Thymus (tissue), 11 donors: ENCODE results near the gene AK2. TPM values are rescaled to one million over a fixed set of nuclear protein-coding genes. Genes with fewer than 3 reads are reported as not detected.
"Not testable (repeated sequence)": the region's sequence is repeated elsewhere in the genome, so short reads cannot be mapped to it uniquely, and the experiment has no call there.

ENCODE experiments used
- DNase-seq, 9 donors: peaks; one replicate each; pipeline ENCODE4 v3.0.0-alpha.2; 2013; ENCODE audit warnings: low spot score in 9 of 9, low read depth in 6 of 9, missing footprints in 1 of 9
- H3K27ac ChIP-seq, 2 donors: one replicate each; pipeline ENCODE4 v1.5.1; 2013; ENCODE audit warnings: control low read depth in 1 of 2, low read depth in 1 of 2, low read length in 1 of 2, mild to moderate bottlenecking in 1 of 2, moderate library complexity in 1 of 2
- H3K27me3 ChIP-seq, 2 donors: one replicate each; pipeline ENCODE4 v1.5.1; 2013; ENCODE audit warnings: low read length in 1 of 2; ENCODE audit not compliant: control insufficient read depth in 2 of 2, insufficient read depth in 1 of 2
- H3K36me3 ChIP-seq, 2 donors: one replicate each; pipeline ENCODE4 v1.5.1; 2013; ENCODE audit warnings: low read length in 1 of 2, mild to moderate bottlenecking in 1 of 2, moderate library complexity in 1 of 2; ENCODE audit not compliant: control insufficient read depth in 2 of 2, insufficient read depth in 2 of 2
- H3K4me1 ChIP-seq, 2 donors: one replicate each; pipeline ENCODE4 v1.5.1; 2013; ENCODE audit warnings: low read length in 2 of 2; ENCODE audit not compliant: control insufficient read depth in 2 of 2, insufficient read depth in 2 of 2
- H3K4me3 ChIP-seq, 2 donors: one replicate each; pipeline ENCODE4 v1.5.1; 2013; ENCODE audit warnings: low read length in 2 of 2, control low read depth in 1 of 2, mild to moderate bottlenecking in 1 of 2
- H3K9me3 ChIP-seq, 2 donors: one replicate each; pipeline ENCODE4 v1.5.1; 2013; ENCODE audit warnings: low read length in 1 of 2, mild to moderate bottlenecking in 1 of 2; ENCODE audit not compliant: control insufficient read depth in 2 of 2, insufficient read depth in 1 of 2
- WGBS: extraction: QIAGEN DNeasy Blood & Tissue Kit; methylation state at CpG from one replicate; pipeline ENCODE4 v1.1.7; 2013; 5-methylcytosine and 5-hydroxymethylcytosine counted together
- polyA plus RNA-seq: library from polyadenylated mRNA; stranded (reverse); fragments of 200-250 nt; gene quantifications from one replicate; pipeline ENCODE4 v1.2.3, GENCODE V29; 2013
- total RNA-seq: library from RNA; stranded (reverse); fragments of 120-200 nt; gene quantifications from one replicate; pipeline ENCODE4 v1.2.4, GENCODE V29; 2013
- donor health status: healthy.

Gene AK2
- total and polyA plus RNA-seq, 2 donors, result 73.2 to 156 TPM

GRCh38 chr1:32980080-32980479 is 56.6 kb downstream of the AK2 start:
- H3K27me3 ChIP-seq, result no peaks in the 10 kb centered on the region
- no peak overlapping the region for H3K4me3 ChIP-seq
- no peak for DNase-seq
- no peaks in the 10 kb centered on the region for H3K9me3 ChIP-seq
- peaks cover 3 to 27% of the 10 kb centered on the region in 2 donors for H3K4me1 ChIP-seq
- no peak overlapping the region for H3K27ac ChIP-seq
- 98% methylated on average over 10 of the region's 10 CpGs for WGBS
- H3K36me3 ChIP-seq, result no peaks in the 10 kb centered on the region

GRCh38 chr1:32978854-32979253 is 57.8 kb downstream of the AK2 start:
- Histone ChIP-seq H3K27me3 (no peaks in the 10 kb centered on the region), H3K4me3 (no peak overlapping the region), H3K36me3 (no peaks in the 10 kb centered on the region), H3K4me1 (peaks cover 0 to 15% of the 10 kb centered on the region in 2 donors), H3K27ac (no peak overlapping the region), H3K9me3 (no peaks in the 10 kb centered on the region)
- 97% methylated on average over 4 of the region's 4 CpGs for WGBS
- no peak for DNase-seq

- no peak for DNase-seq
- peaks cover 6 to 7% of the 10 kb centered on the region in 2 donors for H3K27me3 ChIP-seq
- no peak overlapping the region for H3K4me3 ChIP-seq
- 93% methylated on average over 4 of the region's 4 CpGs for WGBS
- H3K9me3 ChIP-seq, result peaks cover 0 to 3% of the 10 kb centered on the region in 2 donors
- H3K36me3 ChIP-seq, result no peaks in the 10 kb centered on the region
- H3K4me1 ChIP-seq, result peaks cover 0 to 15% of the 10 kb centered on the region in 2 donors
- H3K27ac ChIP-seq, result no peak overlapping the region
Observed at GRCh38 chr1:32977546-32978087, 59.1 kb downstream of the AK2 start.

- not testable (repeated sequence) for H3K27ac ChIP-seq, H3K4me1 ChIP-seq, DNase-seq, H3K36me3 ChIP-seq, H3K9me3 ChIP-seq, H3K4me3 ChIP-seq
- peaks cover 14 to 28% of the 10 kb centered on the region in 2 donors for H3K27me3 ChIP-seq
- 97% methylated on average over 22 of the region's 30 CpGs for WGBS
Observed at GRCh38 chr1:32975055-32975454, 61.6 kb downstream of the AK2 start.

- H3K9me3 ChIP-seq, H3K4me3 ChIP-seq, H3K27ac ChIP-seq, H3K4me1 ChIP-seq, DNase-seq, H3K36me3 ChIP-seq: not testable (repeated sequence)
- WGBS, result 62% methylated on average over 4 of the region's 6 CpGs
- peaks cover 14 to 31% of the 10 kb centered on the region in 2 donors for H3K27me3 ChIP-seq
Observed at GRCh38 chr1:32973458-32973857, 63.2 kb downstream of the AK2 start.

GRCh38 chr1:32972814-32973428 is 63.8 kb downstream of the AK2 start:
- H3K36me3 ChIP-seq, result no peaks in the 10 kb centered on the region
- H3K4me1 ChIP-seq, result peaks cover 0 to 5% of the 10 kb centered on the region in 2 donors
- DNase-seq, result no peak
- peak overlapping the region in 1 of 2 donors; percentile 27 for H3K4me3 ChIP-seq
- peaks cover 14 to 32% of the 10 kb centered on the region in 2 donors for H3K27me3 ChIP-seq
- H3K27ac ChIP-seq, result no peak overlapping the region
- H3K9me3 ChIP-seq, result peaks cover 0 to 3% of the 10 kb centered on the region in 2 donors
- 4% methylated on average over 58 of the region's 58 CpGs for WGBS

- Histone ChIP-seq H3K27ac (no peak overlapping the region), H3K4me3 (no peak overlapping the region), H3K9me3 (peaks cover 0 to 3% of the 10 kb centered on the region in 2 donors), H3K36me3 (no peaks in the 10 kb centered on the region), H3K4me1 (peaks cover 0 to 5% of the 10 kb centered on the region in 2 donors), H3K27me3 (peaks cover 14 to 33% of the 10 kb centered on the region in 2 donors)
- WGBS, result 98% methylated on average over 3 of the region's 3 CpGs
- no peak for DNase-seq
Observed at GRCh38 chr1:32971576-32971975, 65.1 kb downstream of the AK2 start.

- Histone ChIP-seq H3K4me3 (no peak overlapping the region), H3K36me3 (no peaks in the 10 kb centered on the region), H3K4me1 (peaks cover 0 to 5% of the 10 kb centered on the region in 2 donors), H3K27ac (no peak overlapping the region), H3K9me3 (peaks cover 0 to 3% of the 10 kb centered on the region in 2 donors), H3K27me3 (peaks cover 14 to 33% of the 10 kb centered on the region in 2 donors)
- no peak for DNase-seq
- 100% methylated on average over 1 of the region's 1 CpG for WGBS
Observed at GRCh38 chr1:32971156-32971555, 65.5 kb downstream of the AK2 start.

- Histone ChIP-seq H3K27me3 (peaks cover 14 to 33% of the 10 kb centered on the region in 2 donors), H3K27ac (no peak overlapping the region), H3K9me3 (peaks cover 0 to 3% of the 10 kb centered on the region in 2 donors), H3K4me1 (peaks cover 0 to 7% of the 10 kb centered on the region in 2 donors), H3K36me3 (no peaks in the 10 kb centered on the region), H3K4me3 (no peak overlapping the region)
- no peak for DNase-seq
Observed at GRCh38 chr1:32969566-32969965, 67.1 kb downstream of the AK2 start.
